CD14-positive monocyte (primary cell): Measurements from ENCODE around the gene TMEM169. TPM values are rescaled to one million over a fixed set of nuclear protein-coding genes. Genes with fewer than 3 reads are reported as not detected.

Experiments used
- DNase-seq, 3 donors: peaks; one replicate each; pipeline ENCODE4 v3.0.0-alpha.2; 2011 to 2022
- H2AFZ ChIP-seq: 2 replicates; pipeline ENCODE4 v1.6.0; 2012; ENCODE audit warnings: mild to moderate bottlenecking, low read depth, low read length, inconsistent platforms; ENCODE audit not compliant: insufficient read depth, poor library complexity, severe bottlenecking
- H3K27ac ChIP-seq, 2 donors: 1 replicate in 1 of 2; 2 replicates in 1 of 2; pipeline ENCODE4 v1.5.1; 2012 to 2013; ENCODE audit warnings: low read length in 2 of 2, control low read depth in 1 of 2, inconsistent platforms in 1 of 2, low read depth in 1 of 2, mild to moderate bottlenecking in 1 of 2
- H3K27me3 ChIP-seq, 2 donors: one replicate each; pipeline versions ENCODE4 v1.6.0 to v1.6.1; 2011 to 2013; ENCODE audit warnings: low read length in 2 of 2; ENCODE audit not compliant: control insufficient read depth in 2 of 2, insufficient read depth in 2 of 2
- H3K36me3 ChIP-seq, 2 donors: replicated peaks in 1 of 2; 1 replicate in 1 of 2; 2 replicates in 1 of 2; pipeline versions ENCODE4 v1.5.1 to v1.6.1; 2012 to 2013; ENCODE audit warnings: low read length in 2 of 2, control low read depth in 1 of 2, inconsistent platforms in 1 of 2, mild to moderate bottlenecking in 1 of 2; ENCODE audit not compliant: insufficient read depth in 2 of 2, control insufficient read depth in 1 of 2
- H3K4me1 ChIP-seq, 2 donors: 1 replicate in 1 of 2; 2 replicates in 1 of 2; pipeline versions ENCODE4 v1.5.1 to v1.6.1; 2012 to 2013; ENCODE audit warnings: low read length in 2 of 2, control low read depth in 1 of 2, inconsistent platforms in 1 of 2, mild to moderate bottlenecking in 1 of 2, moderate library complexity in 1 of 2; ENCODE audit not compliant: insufficient read depth in 2 of 2, control insufficient read depth in 1 of 2
- H3K4me2 ChIP-seq: replicated peaks from 2 replicates; pipeline ENCODE3; 2012; ENCODE audit warnings: low read length, moderate library complexity, mild to moderate bottlenecking; ENCODE audit not compliant: poor library complexity, severe bottlenecking; ENCODE audit errors: extremely low read depth
- H3K4me3 ChIP-seq, 3 experiments: fragments of 200-600 bp in 1 of 3; sonication (generic) in 1 of 3; replicated peaks in 1 of 3; 1 replicate in 2 of 3; 2 replicates in 1 of 3; pipeline ENCODE4 v1.5.1; 2011 to 2013; ENCODE audit warnings: low read length in 3 of 3, mild to moderate bottlenecking in 3 of 3, control low read depth in 2 of 3, low read depth in 2 of 3, inconsistent platforms in 1 of 3, moderate library complexity in 1 of 3
- H3K79me2 ChIP-seq: 2 replicates; pipeline ENCODE4 v1.6.0; 2012; ENCODE audit warnings: mild to moderate bottlenecking, control low read depth, inconsistent platforms, low read length, moderate library complexity; ENCODE audit not compliant: insufficient read depth
- H3K9ac ChIP-seq: 2 replicates; pipeline ENCODE4 v1.6.0; 2017; ENCODE audit warnings: low read length, mild to moderate bottlenecking; ENCODE audit not compliant: insufficient read depth, poor library complexity, severe bottlenecking
- H3K9me3 ChIP-seq, 2 donors: replicated peaks in 1 of 2; 1 replicate in 1 of 2; 2 replicates in 1 of 2; pipeline versions ENCODE4 v1.5.1 to v1.6.1; 2012 to 2013; ENCODE audit warnings: low read length in 2 of 2, control low read depth in 1 of 2; ENCODE audit not compliant: control insufficient read depth in 1 of 2, insufficient read depth in 1 of 2
- H4K20me1 ChIP-seq: 2 replicates; pipeline ENCODE4 v1.6.0; 2012; ENCODE audit warnings: mild to moderate bottlenecking, low read length, control low read depth, moderate library complexity; ENCODE audit not compliant: insufficient read depth
- H3K27ac Mint-ChIP-seq, 7 donors: one replicate each; pipeline ENCODE4 v1.8.0; 2020; ENCODE audit warnings: mild to moderate bottlenecking in 7 of 7, mixed read lengths in 7 of 7, moderate library complexity in 6 of 7, inconsistent platforms in 2 of 7
- H3K27me3 Mint-ChIP-seq, 3 donors: one replicate each; pipeline ENCODE4 v1.8.0; 2021 to 2022; ENCODE audit warnings: low read depth in 3 of 3, mild to moderate bottlenecking in 3 of 3, mixed read lengths in 3 of 3, moderate library complexity in 3 of 3, inconsistent platforms in 1 of 3
- H3K36me3 Mint-ChIP-seq, 2 donors: one replicate each; pipeline ENCODE4 v1.8.0; 2020; ENCODE audit warnings: mixed read lengths in 2 of 2, inconsistent platforms in 1 of 2, mild to moderate bottlenecking in 1 of 2
- H3K4me1 Mint-ChIP-seq: one replicate; pipeline ENCODE4 v1.8.0; 2020; ENCODE audit warnings: mild to moderate bottlenecking, mixed read lengths
- H3K4me3 Mint-ChIP-seq, 2 donors: one replicate each; pipeline ENCODE4 v1.8.0; 2020; ENCODE audit warnings: mild to moderate bottlenecking in 2 of 2, mixed read lengths in 2 of 2, moderate library complexity in 1 of 2
- H3K9me3 Mint-ChIP-seq, 7 donors: one replicate each; pipeline ENCODE4 v1.8.0; 2020 to 2022; ENCODE audit warnings: mixed read lengths in 7 of 7, mild to moderate bottlenecking in 6 of 7, moderate library complexity in 6 of 7, inconsistent platforms in 2 of 7
- CTCF ChIP-seq: fragments of 200-600 bp; IDR thresholded peaks from one replicate; pipeline ENCODE4 v1.8.0; 2022; ENCODE audit warnings: antibody characterized with exemption, mild to moderate bottlenecking
- WGBS: methylation state at CpG from one replicate; pipeline ENCODE4 v1.1.5; 2013; ENCODE audit warnings: missing lambda C conversion rate; ENCODE audit not compliant: insufficient coverage; 5-methylcytosine and 5-hydroxymethylcytosine counted together
- intact Hi-C, 2 donors: fragments of 100-400 bp; cut with micrococcal nuclease; formaldehyde crosslinking; loops; one replicate each; pipeline versions ENCODE4 v1.15.0 to v1.15.1; 2023
- polyA minus RNA-seq: library from RNA; depleted of rRNA, polyadenylated mRNA; stranded (reverse); fragments of >200 nt; gene quantifications from 2 replicates; pipeline ENCODE4 v1.2.3, GENCODE V29; 2012
- polyA plus RNA-seq, 3 donors: library from polyadenylated mRNA; depleted of rRNA in 1 of 3; unstranded in 2 of 3; stranded (reverse) in 1 of 3; fragments of 300-500 nt in 2 of 3; fragments of >200 nt in 1 of 3; fragmentation: Illumina TruSeq in 2 of 3; gene quantifications; 1 replicate in 2 of 3; 2 replicates in 1 of 3; pipeline ENCODE4 v1.2.3, GENCODE V29; 2012 to 2021
- total RNA-seq, 12 experiments: library from RNA in 1 of 12; stranded (reverse) in 1 of 12; fragments of 120-200 nt in 1 of 12; gene quantifications; one replicate each; pipeline ENCODE4 v1.2.4 and lab custom pipeline; 2013 to 2026; ENCODE audit warnings: mixed read lengths in 6 of 12, inconsistent platforms in 1 of 12

TMEM169 gene
- 1.2 TPM for total RNA-seq (2013)
- polyA plus RNA-seq (under 1 TPM; 0.24 to 0.92 (median 0.74) TPM), polyA minus RNA-seq (0.40 and 0.42 TPM in 2 replicates), total RNA-seq (lab: John Stamatoyannopoulos, UW) (0 to 1.5 (median 0.37) reads per million in 11 experiments)

GRCh38 chr2:216081487-216082116 is at the start of gene TMEM169, which contains the start of gene PECR:
TMEM169 (plus strand) TSS chr2:216081919; CDS start chr2:216095964, 14,045 bp downstream.
PECR (minus strand) TSS chr2:216081809; CDS start chr2:216081741, 68 bp downstream.
- Histone ChIP-seq H3K36me3 (no peaks in the 10 kb centered on the region), H3K27me3 (no peaks in the 10 kb centered on the region), H3K79me2 (peaks cover 37% of the 10 kb centered on the region), H3K27ac (peak within 1 kb of the TSS; percentile 50 to 75), H3K4me3 (peak within 1 kb of the TSS; percentile 59 to 85 (median 83)), H3K9ac (peak within 1 kb of the TSS; percentile 72), H3K4me1 (peaks cover 40 to 59% of the 10 kb centered on the region in 2 donors), H3K4me2 (peak within 1 kb of the TSS; percentile 98), H3K9me3 (no peaks in the 10 kb centered on the region), H4K20me1 (no peaks in the 10 kb centered on the region), H2AFZ (peak within 1 kb of the TSS; percentile 100)
- DNase-seq, result peak; percentile 41 to 61 (median 51)
- peaks cover 55% of the 10 kb centered on the region for H3K4me1 Mint-ChIP-seq
- TF ChIP-seq CTCF, result no peak
- intact Hi-C loops, result no loop called here
- peak within 1 kb of the TSS; percentile 64 to 89 (median 84) for H3K27ac Mint-ChIP-seq
- H3K4me3 Mint-ChIP-seq, result peak within 1 kb of the TSS; percentile 94 to 96
- H3K27me3 Mint-ChIP-seq, result peaks cover 0 to 4% (median 2%) of the 10 kb centered on the region in 3 donors
- WGBS, result under 1% methylated on average over 27 of the region's 44 CpGs
- no peaks in the 10 kb centered on the region for H3K9me3 Mint-ChIP-seq
- H3K36me3 Mint-ChIP-seq, result no peaks in the 10 kb centered on the region

GRCh38 chr2:216031960-216032689 is 49.6 kb upstream of the TMEM169 start:
- H3K36me3 ChIP-seq, result peaks cover 0 to 42% of the 10 kb centered on the region in 2 donors
- H4K20me1 ChIP-seq, result no peaks in the 10 kb centered on the region
- no peak overlapping the region for H3K9ac ChIP-seq
- H3K9me3 Mint-ChIP-seq, result no peaks in the 10 kb centered on the region
- no peaks in the 10 kb centered on the region for H3K79me2 ChIP-seq
- H3K27me3 Mint-ChIP-seq, result peaks cover 0 to 3% (median 0%) of the 10 kb centered on the region in 3 donors
- intact Hi-C loops, result loop anchor here (5.0 to 10.0 kb wide), 2 partner anchors 633 to 635 kb away; no protein-coding TSS in a partner anchor
- no peak overlapping the region for H2AFZ ChIP-seq
- H3K4me2 ChIP-seq, result no peak overlapping the region
- no peak for TF ChIP-seq CTCF
- no peak overlapping the region for H3K27ac Mint-ChIP-seq
- no peak overlapping the region for H3K27ac ChIP-seq
- no peak for DNase-seq
- H3K4me1 Mint-ChIP-seq, result no peaks in the 10 kb centered on the region
- H3K4me3 Mint-ChIP-seq, result no peak overlapping the region
- H3K4me1 ChIP-seq, result no peaks in the 10 kb centered on the region
- no peaks in the 10 kb centered on the region for H3K9me3 ChIP-seq
- 100% methylated on average over 1 of the region's 1 CpG for WGBS
- no peaks in the 10 kb centered on the region for H3K27me3 ChIP-seq
- H3K4me3 ChIP-seq, result no peak overlapping the region
- peaks cover 40% of the 10 kb centered on the region in 2 donors for H3K36me3 Mint-ChIP-seq
